Measurements from ENCODE around the gene EIF5B.

Gene EIF5B

DNA sequence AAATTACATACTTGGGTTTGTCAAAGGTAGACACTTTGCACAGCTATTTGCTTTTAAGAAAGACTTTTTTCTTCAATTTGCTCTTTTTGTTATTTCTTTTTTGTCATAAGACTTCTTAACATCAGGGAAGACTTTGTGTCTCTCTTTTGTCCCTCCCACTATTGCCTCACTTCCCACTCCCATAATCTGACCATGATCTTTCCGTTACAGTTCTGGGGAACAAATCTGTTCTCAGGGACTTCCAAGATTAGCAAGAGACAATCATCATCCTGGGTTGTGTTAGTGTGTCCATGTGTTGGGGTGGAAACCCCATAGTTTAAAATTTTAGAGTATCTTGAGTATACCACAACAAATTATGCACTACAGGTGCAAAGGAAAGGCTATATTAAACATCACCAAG is 77.4 kb downstream of the EIF5B start:
- no peak for DNase-seq

- DNase-seq = no peak
These were observed 80.2 kb downstream of the EIF5B start for GRCh38 chr2:99417396-99417795.

GRCh38 chr2:99420031-99420430 is 82.8 kb downstream of the EIF5B start:
- DNase-seq = no peak

DNA sequence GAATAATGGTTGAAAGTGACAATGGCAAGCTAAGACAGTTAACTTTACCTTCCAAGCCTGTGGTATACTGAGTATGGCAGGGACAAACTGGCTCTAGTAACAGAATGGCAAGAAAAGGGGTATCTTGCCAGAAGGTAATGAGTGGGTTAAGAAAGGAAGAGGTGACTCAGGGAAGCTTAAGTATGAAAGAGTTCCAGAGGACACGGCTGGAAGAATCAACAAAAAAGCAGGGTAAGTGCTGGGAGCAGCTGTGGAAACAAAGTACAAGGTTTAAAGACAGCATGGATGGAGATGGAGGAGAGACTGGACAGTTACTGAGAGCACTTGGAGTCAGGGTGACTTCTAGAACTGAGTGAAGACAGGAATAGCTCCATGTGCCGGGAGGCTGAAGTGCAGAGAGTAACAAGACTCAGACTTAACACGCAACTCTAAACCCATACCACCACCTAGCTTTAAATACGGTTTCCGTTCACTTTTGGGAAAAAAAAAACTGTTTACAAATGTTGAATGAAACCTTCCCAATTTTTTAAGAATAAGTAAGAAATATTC is 83.6 kb downstream of the EIF5B start:
- DNase-seq = no peak

DNA sequence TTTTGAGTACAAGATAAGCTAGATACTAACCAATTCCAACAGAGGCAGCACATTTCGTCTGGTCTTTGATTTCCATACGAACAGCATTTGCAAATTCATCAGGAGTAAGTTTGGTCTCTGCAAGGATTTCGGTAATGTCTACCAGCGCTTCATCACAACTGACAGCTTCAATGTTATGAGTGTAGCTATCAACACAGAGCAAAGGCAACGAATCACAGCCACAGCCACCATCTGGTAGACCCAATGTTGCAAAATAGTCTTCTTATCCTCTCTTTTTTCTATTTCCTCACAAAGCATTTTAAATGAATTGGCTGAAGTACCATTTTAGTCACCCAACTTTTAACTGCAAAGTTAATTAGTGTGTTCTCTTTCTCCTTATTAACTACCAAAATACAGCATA is 84.3 kb downstream of the EIF5B start:
- DNase-seq = no peak

GRCh38 chr2:99422599-99422998 is 85.4 kb downstream of the EIF5B start:
- no peak for DNase-seq

DNA sequence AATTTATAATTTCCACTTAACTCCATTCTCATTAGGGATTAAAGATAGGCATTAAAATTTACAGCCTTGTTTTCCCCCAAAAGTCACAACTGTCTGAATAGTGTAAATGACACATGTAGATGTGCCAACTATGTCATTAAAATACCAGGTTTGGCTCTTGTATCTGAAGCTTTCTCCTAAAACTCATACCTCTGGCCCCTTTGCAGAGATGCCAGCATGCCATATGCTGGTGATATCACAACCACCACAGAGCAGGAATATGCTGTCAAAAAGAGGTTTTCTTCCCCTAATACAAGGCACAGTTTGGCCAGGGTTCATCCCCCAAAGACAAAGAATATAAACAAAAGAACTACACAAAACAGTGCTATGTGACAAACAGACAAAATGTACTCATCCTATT is 87.2 kb downstream of the EIF5B start:
- no peak for DNase-seq

DNA sequence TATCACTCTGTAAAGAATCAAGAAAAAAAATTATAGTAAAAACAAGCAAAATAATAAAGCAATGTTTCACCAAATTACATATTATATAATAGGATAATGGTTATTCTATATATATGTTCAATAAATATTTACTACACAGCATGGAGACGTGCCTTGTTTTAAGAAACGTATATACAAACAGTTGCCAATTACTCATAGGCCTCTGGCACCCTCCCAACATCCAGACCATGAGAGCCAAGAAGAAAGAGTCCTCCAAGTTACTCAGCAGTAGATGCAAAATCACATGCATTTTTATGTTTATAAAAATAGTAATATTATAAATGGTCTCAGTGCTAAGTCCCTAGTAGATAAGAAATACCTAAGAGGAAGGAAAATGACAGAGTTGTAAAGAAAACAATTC is 87.8 kb downstream of the EIF5B start:
- no peak for DNase-seq

DNA sequence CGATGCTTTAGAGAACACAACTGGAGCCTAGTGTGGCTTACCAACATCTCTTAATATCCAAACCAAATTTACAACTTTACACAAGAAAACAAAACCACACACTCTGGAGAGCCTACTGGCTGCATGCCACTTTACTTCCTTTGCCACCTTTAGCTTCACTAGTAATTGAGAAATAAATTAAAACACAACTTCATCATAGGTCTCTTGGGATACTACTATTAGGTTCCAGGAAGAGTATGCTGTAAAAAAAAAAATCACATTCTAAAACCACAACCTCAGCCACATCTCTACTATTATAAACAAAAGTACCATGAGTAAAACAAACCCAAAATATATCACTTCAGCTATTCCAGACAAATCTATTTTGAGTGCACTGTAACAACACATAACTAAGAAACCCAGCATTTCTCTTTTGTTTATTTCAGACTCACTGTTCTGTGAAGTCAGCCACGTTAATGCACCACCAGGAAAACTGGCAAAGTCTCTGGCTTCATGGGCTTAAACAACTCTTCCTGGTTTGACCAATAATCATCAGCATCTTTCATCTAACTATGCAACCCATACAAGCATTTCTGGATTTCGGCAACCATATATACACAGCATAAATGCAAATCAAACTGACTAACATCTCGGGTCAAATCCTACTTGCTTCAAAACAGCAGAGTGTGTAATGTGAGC is 93.6 kb downstream of the EIF5B start:
- DNase-seq = peak; percentile 7

- DNase-seq = no peak
These were observed 94.5 kb downstream of the EIF5B start for GRCh38 chr2:99431587-99432275.

GRCh38 chr2:99433340-99433739 is 96.2 kb downstream of the EIF5B start:
- DNase-seq = no peak

DNA sequence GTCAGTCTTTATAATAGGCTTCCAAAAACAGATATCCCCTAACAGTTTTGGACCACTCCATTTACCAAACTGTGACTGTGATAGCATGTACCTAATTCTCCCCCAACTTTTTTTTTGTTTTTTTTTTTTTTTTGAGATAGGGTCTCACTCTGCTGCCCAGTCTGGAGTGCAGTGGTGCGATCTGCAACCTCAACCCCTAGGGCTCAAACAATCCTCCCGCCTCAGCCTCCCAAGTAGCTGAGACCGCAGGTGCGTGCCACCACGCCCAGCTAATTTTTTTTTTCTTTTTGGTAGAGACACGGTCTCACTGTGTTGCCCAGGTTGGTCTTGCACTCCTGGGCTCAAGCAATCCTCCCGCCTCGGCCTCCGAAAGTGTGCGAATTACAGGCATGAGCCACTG is 99.7 kb downstream of the EIF5B start:
- DNase-seq = no peak

DNA sequence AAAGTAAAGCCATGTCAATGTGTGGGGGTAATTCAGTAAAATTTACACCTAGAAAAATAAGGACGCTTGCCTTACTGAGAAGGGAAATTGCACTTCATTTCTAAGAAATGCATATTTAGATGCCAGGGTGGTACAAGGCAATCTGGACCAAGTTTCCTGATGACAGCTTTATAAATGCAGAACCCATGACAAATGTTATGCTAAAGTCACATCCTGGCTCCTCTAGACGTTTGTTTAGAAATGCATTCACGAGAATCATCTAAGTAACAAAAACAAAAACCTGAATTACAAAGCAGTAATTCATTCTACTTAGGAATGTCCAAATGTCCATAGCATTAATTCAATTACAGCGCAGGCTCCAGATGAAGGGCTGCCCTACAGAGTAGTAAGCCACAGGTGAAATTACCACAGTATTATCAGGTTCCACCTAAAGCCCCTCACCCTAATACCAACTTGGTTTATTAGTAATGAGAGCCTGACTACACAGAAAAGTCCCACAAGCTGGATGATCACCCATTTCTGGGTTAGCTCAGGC is 102.8 kb downstream of the EIF5B start:
- DNase-seq = no peak

- DNase-seq = no peak
These were observed 105.6 kb downstream of the EIF5B start for GRCh38 chr2:99442837-99443236.

DNA sequence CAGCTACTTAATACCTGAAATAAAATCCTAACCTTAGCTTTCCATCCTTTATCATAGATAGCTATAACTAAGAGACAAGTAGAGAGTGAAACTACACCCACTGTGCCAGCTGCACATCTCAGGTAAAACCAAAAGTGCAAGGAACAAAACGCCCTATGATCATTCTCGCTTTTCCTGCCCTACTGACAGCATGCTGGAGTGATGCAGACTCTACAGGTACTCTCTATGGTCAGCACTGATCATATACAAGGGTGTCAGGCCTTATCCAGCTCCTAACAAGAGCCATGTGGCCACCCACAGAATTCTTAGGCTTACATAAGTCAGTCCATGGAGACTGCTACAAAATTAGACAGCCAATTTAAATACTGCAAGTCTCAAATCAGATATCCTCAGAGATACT is 107.0 kb downstream of the EIF5B start:
- no peak for DNase-seq

- DNase-seq = no peak
These were observed 107.9 kb downstream of the EIF5B start for GRCh38 chr2:99445065-99445464.

- no peak for DNase-seq
These were observed 111.4 kb downstream of the EIF5B start for GRCh38 chr2:99448556-99448955.

DNA sequence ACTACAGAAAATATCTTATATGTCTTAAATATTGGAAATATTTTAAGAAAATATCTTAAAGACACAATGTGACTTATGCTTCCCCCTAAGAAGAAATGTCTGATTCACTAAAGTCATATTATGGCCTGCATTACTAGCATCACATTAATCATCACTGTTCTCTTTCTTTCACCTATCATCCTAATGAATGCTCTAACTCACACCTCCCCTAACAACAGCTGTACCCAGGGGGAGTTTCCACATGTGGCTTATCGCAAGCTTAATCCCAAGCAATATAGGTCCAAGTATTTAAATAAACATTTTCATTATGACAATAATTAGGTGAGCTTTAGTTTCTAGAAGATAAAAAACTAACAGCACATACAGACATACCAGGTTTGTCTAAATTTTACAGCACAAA is 113.0 kb downstream of the EIF5B start:
- DNase-seq = no peak

All from NCI-H526 treated with DMSO at 0.1 percent for 48 hours (cell line).